PFSK-1 (cell line): ENCODE measurements around the gene ARHGAP15.

Source experiments
- FOXP2 ChIP-seq: optimal IDR thresholded peaks from 2 replicates; pipeline ENCODE3; 2011; ENCODE audit warnings: borderline replicate concordance, control low read depth, inconsistent platforms; ENCODE audit not compliant: insufficient read depth; ENCODE audit errors: extremely low read length, extremely low read depth
- POLR2AphosphoS5 ChIP-seq: IDR thresholded peaks from 2 replicates; pipeline ENCODE4 v1.6.1; 2012; ENCODE audit warnings: low read depth, mild to moderate bottlenecking, control low read depth, low read length, moderate library complexity
- SIN3A ChIP-seq: IDR thresholded peaks from 2 replicates; pipeline ENCODE4 v1.6.1; 2012; ENCODE audit warnings: mild to moderate bottlenecking, low read length, moderate library complexity, borderline replicate concordance; ENCODE audit not compliant: insufficient read depth
- TF ChIP-seq, protein P1 (sequence below), 2 experiments: IDR thresholded peaks; 2 replicates each; pipeline versions ENCODE4 v1.6.1 to v1.8.0; 2011 to 2012; ENCODE audit warnings: low read depth in 2 of 2, low read length in 2 of 2, control low read depth in 1 of 2, inconsistent platforms in 1 of 2, mild to moderate bottlenecking in 1 of 2, moderate library complexity in 1 of 2; ENCODE audit not compliant: insufficient read depth in 1 of 2

DNA sequence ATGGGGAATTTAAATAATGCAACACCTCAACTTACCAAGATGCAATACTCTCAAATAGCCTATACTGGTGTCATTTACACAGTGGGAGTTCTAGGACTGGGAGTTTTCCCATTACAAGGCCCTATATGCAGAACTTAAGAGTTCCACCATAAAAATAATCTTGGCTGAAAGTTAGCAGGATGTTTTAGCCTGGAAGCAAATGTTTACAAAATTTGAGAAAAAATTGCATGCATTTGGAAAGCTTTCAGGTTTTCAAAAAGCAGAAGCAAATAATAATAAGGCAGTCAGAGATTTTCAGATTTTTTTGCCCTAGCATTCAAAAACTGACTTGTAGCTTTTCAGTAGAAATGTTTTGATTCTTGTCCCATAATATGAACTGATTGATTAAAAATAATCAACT is 397.3 kb downstream of the ARHGAP15 start:
- TF ChIP-seq POLR2AphosphoS5 (no peak), SIN3A (no peak), FOXP2 (no peak)
- TF ChIP-seq, protein P1, sequence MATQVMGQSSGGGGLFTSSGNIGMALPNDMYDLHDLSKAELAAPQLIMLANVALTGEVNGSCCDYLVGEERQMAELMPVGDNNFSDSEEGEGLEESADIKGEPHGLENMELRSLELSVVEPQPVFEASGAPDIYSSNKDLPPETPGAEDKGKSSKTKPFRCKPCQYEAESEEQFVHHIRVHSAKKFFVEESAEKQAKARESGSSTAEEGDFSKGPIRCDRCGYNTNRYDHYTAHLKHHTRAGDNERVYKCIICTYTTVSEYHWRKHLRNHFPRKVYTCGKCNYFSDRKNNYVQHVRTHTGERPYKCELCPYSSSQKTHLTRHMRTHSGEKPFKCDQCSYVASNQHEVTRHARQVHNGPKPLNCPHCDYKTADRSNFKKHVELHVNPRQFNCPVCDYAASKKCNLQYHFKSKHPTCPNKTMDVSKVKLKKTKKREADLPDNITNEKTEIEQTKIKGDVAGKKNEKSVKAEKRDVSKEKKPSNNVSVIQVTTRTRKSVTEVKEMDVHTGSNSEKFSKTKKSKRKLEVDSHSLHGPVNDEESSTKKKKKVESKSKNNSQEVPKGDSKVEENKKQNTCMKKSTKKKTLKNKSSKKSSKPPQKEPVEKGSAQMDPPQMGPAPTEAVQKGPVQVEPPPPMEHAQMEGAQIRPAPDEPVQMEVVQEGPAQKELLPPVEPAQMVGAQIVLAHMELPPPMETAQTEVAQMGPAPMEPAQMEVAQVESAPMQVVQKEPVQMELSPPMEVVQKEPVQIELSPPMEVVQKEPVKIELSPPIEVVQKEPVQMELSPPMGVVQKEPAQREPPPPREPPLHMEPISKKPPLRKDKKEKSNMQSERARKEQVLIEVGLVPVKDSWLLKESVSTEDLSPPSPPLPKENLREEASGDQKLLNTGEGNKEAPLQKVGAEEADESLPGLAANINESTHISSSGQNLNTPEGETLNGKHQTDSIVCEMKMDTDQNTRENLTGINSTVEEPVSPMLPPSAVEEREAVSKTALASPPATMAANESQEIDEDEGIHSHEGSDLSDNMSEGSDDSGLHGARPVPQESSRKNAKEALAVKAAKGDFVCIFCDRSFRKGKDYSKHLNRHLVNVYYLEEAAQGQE (IDR thresholded peaks at IDR 0.05; ENCODE audit: insufficient read depth in 1 of 2, low read depth in 2 of 2, low read length in 2 of 2): no peak
